ENCODE measurements around the gene HIPK3. TPM values are rescaled to one million over a fixed set of nuclear protein-coding genes. Genes with fewer than 3 reads are reported as not detected.
"Not testable (repeated sequence)": the region's sequence is repeated elsewhere in the genome, so short reads cannot be mapped to it uniquely, and the experiment has no call there.

The HIPK3 gene
- polyA plus RNA-seq, 6 donors from 2014 or later: 32.9 to 44.0 (median 36.7) TPM

GRCh38 chr11:33292311-33292710, 35.1 kb downstream of the HIPK3 start:
- Mint-ChIP-seq H3K27me3 (no peaks in the 10 kb centered on the region), H3K36me3 (peaks cover 11 to 22% of the 10 kb centered on the region in 2 donors), H3K4me3 (no peak overlapping the region), H3K9me3 (no peaks in the 10 kb centered on the region), H3K27ac (peak overlapping the region in 1 of 6 donors; percentile 6), H3K4me1 (peaks cover 22 to 45% (median 33%) of the 10 kb centered on the region in 3 donors)
- ATAC-seq (ENCODE audit: low read depth in 2 of 2) (no peak), DNase-seq (no peak)

GRCh38 chr11:33294224-33294623, 37.0 kb downstream of the HIPK3 start:
- peaks cover 29 to 38% (median 33%) of the 10 kb centered on the region in 3 donors for H3K4me1 Mint-ChIP-seq

DNA sequence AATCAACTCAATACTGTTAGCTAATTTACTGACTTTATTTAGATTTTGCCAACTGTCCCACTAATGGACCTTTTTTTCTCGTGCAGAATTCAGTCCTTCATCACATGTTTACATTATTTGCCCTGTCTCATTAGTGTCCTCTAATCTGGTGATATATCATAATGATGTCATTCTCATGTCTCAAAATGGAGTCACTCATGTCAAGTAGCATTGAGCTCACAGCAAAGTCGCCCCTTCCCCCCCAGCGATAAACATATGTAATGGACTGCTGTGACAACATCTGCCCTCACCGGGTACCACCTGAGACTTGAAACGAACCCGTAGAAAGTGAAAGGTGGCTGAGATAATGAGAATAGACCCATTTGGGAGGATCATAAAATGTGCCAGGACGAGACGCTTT, 37.6 kb downstream of the HIPK3 start:
- Mint-ChIP-seq H3K4me1 (peaks cover 26 to 34% (median 31%) of the 10 kb centered on the region in 3 donors), H3K36me3 (peaks cover 11 to 26% of the 10 kb centered on the region in 2 donors), H3K4me3 (no peak overlapping the region), H3K27ac (peak overlapping the region in 1 of 6 donors; percentile 60), H3K27me3 (no peaks in the 10 kb centered on the region), H3K9me3 (no peaks in the 10 kb centered on the region)
- no peak for DNase-seq
- no peak for ATAC-seq (ENCODE audit: low read depth in 2 of 2)

More at GRCh38 chr11:33294224-33294623, 37.0 kb downstream of the HIPK3 start:
- DNase-seq: no peak
- no peaks in the 10 kb centered on the region for H3K27me3 Mint-ChIP-seq
- H3K36me3 Mint-ChIP-seq: peaks cover 11 to 26% of the 10 kb centered on the region in 2 donors
- no peak overlapping the region for H3K4me3 Mint-ChIP-seq
- H3K27ac Mint-ChIP-seq: no peak overlapping the region
- no peaks in the 10 kb centered on the region for H3K9me3 Mint-ChIP-seq
- no peak for ATAC-seq (ENCODE audit: low read depth in 2 of 2)

DNA sequence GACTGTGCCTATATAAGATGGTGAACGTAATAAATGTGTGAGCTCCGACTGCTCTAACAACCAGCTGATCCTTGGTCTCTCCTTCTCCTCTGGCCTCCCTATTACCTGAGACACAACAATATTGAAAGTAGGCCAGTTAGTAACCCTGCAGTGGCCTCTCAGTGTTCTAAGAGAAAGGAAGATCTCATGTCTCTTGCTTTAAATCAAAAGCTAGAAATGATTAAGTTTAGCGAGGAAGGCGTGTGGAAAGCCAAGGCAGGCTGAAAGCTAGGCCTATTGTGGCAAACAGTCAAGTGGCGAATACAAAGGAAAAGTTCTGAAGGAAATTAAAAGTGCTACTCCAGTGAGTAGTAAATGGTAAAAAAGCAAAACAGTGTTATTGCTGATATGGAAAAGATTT, 39.5 kb downstream of the HIPK3 start:
- Mint-ChIP-seq H3K36me3 (peaks cover 11 to 32% of the 10 kb centered on the region in 2 donors), H3K4me1 (peaks cover 35 to 40% (median 39%) of the 10 kb centered on the region in 3 donors), H3K27ac (no peak overlapping the region), H3K27me3 (no peaks in the 10 kb centered on the region), H3K4me3 (peak overlapping the region in 1 of 8 donors; percentile 1), H3K9me3 (no peaks in the 10 kb centered on the region)
- ATAC-seq (ENCODE audit: low read depth in 2 of 2) (no peak), DNase-seq (no peak)

- H3K27me3 Mint-ChIP-seq: no peaks in the 10 kb centered on the region
- H3K36me3 Mint-ChIP-seq: peaks cover 0 to 6% of the 10 kb centered on the region in 2 donors
- peak overlapping the region in 1 of 6 donors; percentile 56 for H3K27ac Mint-ChIP-seq
- no peak overlapping the region for H3K4me3 Mint-ChIP-seq
- DNase-seq: no peak
- no peak for ATAC-seq (ENCODE audit: low read depth in 2 of 2)
- H3K9me3 Mint-ChIP-seq: no peaks in the 10 kb centered on the region
- H3K4me1 Mint-ChIP-seq: peaks cover 28 to 44% (median 32%) of the 10 kb centered on the region in 3 donors
Measured at GRCh38 chr11:33303541-33303940, 46.4 kb downstream of the HIPK3 start.

- H3K4me3 Mint-ChIP-seq; ATAC-seq (ENCODE audit: low read depth in 2 of 2); H3K27me3 Mint-ChIP-seq; DNase-seq; H3K27ac Mint-ChIP-seq; H3K9me3 Mint-ChIP-seq; H3K36me3 Mint-ChIP-seq: not testable (repeated sequence)
- H3K4me1 Mint-ChIP-seq: peaks cover 30 to 56% (median 34%) of the 10 kb centered on the region in 3 donors
Measured at GRCh38 chr11:33306821-33307220, 49.6 kb downstream of the HIPK3 start.

GRCh38 chr11:33307984-33308383, 50.8 kb downstream of the HIPK3 start:
- Mint-ChIP-seq H3K27me3 (no peaks in the 10 kb centered on the region), H3K4me3 (peak overlapping the region in 1 of 8 donors; percentile 30), H3K36me3 (no peaks in the 10 kb centered on the region), H3K27ac (peak overlapping the region in 4 of 6 donors; percentile 2 to 11 (median 3)), H3K4me1 (peaks cover 27 to 57% (median 31%) of the 10 kb centered on the region in 3 donors), H3K9me3 (no peaks in the 10 kb centered on the region)
- ATAC-seq (ENCODE audit: low read depth in 2 of 2): no peak
- no peak for DNase-seq

GRCh38 chr11:33309118-33309517, 51.9 kb downstream of the HIPK3 start:
- DNase-seq (no peak), ATAC-seq (ENCODE audit: low read depth in 2 of 2) (no peak)
- no peak overlapping the region for H3K4me3 Mint-ChIP-seq
- peaks cover 27 to 51% (median 33%) of the 10 kb centered on the region in 3 donors for H3K4me1 Mint-ChIP-seq
- no peaks in the 10 kb centered on the region for H3K9me3 Mint-ChIP-seq
- no peaks in the 10 kb centered on the region for H3K36me3 Mint-ChIP-seq
- peak overlapping the region in 2 of 6 donors; percentile 57 to 86 for H3K27ac Mint-ChIP-seq
- no peaks in the 10 kb centered on the region for H3K27me3 Mint-ChIP-seq

- H3K27ac Mint-ChIP-seq: peak overlapping the region in 3 of 6 donors; percentile 44 to 85 (median 80)
Measured at GRCh38 chr11:33310720-33311500, 53.7 kb downstream of the HIPK3 start.

DNA sequence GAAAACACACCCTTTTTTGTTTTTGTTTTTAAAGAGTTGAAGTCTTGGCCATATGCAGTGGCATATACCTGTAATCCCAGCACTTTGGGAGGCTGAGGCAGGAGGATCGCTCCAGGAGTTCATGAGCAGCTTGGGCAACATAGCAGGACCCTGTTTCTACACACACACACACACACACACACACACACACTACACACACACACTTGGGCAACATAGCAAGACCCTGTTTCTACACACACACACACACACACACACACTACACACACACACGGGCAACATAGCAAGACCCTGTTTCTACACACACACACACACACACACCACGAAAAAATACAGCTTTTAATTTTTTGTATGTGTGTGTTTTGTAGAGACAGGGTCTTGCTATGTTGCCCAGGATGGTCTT, 54.5 kb downstream of the HIPK3 start:
- DNase-seq: no peak
- H3K4me1 Mint-ChIP-seq: peaks cover 27 to 50% (median 40%) of the 10 kb centered on the region in 3 donors
- ATAC-seq (ENCODE audit: low read depth in 2 of 2): no peak
- H3K4me3 Mint-ChIP-seq: no peak overlapping the region
- no peaks in the 10 kb centered on the region for H3K27me3 Mint-ChIP-seq
- peak overlapping the region in 1 of 6 donors; percentile 56 for H3K27ac Mint-ChIP-seq
- H3K9me3 Mint-ChIP-seq: no peaks in the 10 kb centered on the region
- H3K36me3 Mint-ChIP-seq: no peaks in the 10 kb centered on the region

More at GRCh38 chr11:33310720-33311500, 53.7 kb downstream of the HIPK3 start:
- Mint-ChIP-seq H3K4me3 (peak overlapping the region in 1 of 8 donors; percentile 39), H3K36me3 (no peaks in the 10 kb centered on the region), H3K27me3 (no peaks in the 10 kb centered on the region), H3K4me1 (peaks cover 27 to 50% (median 40%) of the 10 kb centered on the region in 3 donors), H3K9me3 (no peaks in the 10 kb centered on the region)
- DNase-seq: no peak
- ATAC-seq (ENCODE audit: low read depth in 2 of 2): no peak

- Mint-ChIP-seq H3K27ac (peak overlapping the region in 2 of 6 donors; percentile 10 to 80), H3K36me3 (no peaks in the 10 kb centered on the region), H3K4me1 (peaks cover 12 to 25% (median 20%) of the 10 kb centered on the region in 3 donors), H3K9me3 (no peaks in the 10 kb centered on the region), H3K4me3 (no peak overlapping the region), H3K27me3 (no peaks in the 10 kb centered on the region)
- DNase-seq: no peak
- ATAC-seq (ENCODE audit: low read depth in 2 of 2): no peak
Measured at GRCh38 chr11:33315822-33316221, 58.6 kb downstream of the HIPK3 start.

GRCh38 chr11:33317662-33318061, 60.5 kb downstream of the HIPK3 start:
- Mint-ChIP-seq H3K27me3 (no peaks in the 10 kb centered on the region), H3K27ac (no peak overlapping the region), H3K9me3 (no peaks in the 10 kb centered on the region), H3K4me1 (peaks cover 3 to 18% (median 14%) of the 10 kb centered on the region in 3 donors), H3K4me3 (no peak overlapping the region), H3K36me3 (no peaks in the 10 kb centered on the region)
- DNase-seq (no peak), ATAC-seq (ENCODE audit: low read depth in 2 of 2) (no peak)

GRCh38 chr11:33320016-33320813, 63.0 kb downstream of the HIPK3 start:
- H3K4me1 Mint-ChIP-seq: peaks cover 14 to 30% (median 22%) of the 10 kb centered on the region in 3 donors
- DNase-seq (no peak), ATAC-seq (ENCODE audit: low read depth in 2 of 2) (no peak)
- no peak overlapping the region for H3K4me3 Mint-ChIP-seq
- H3K27me3 Mint-ChIP-seq: no peaks in the 10 kb centered on the region
- H3K27ac Mint-ChIP-seq: no peak overlapping the region
- H3K9me3 Mint-ChIP-seq: no peaks in the 10 kb centered on the region
- no peaks in the 10 kb centered on the region for H3K36me3 Mint-ChIP-seq

All from naive B cell (primary cell).